Liver (tissue), 9 donors: ENCODE data around the gene FBXL15. TPM values are rescaled to one million over a fixed set of nuclear protein-coding genes. Genes with fewer than 3 reads are reported as not detected.

Experiments
- DNase-seq: peaks from one replicate; pipeline ENCODE4 v3.0.0-alpha.2; 2017; ENCODE audit warnings: low spot score
- H3K27ac ChIP-seq, 2 donors: one replicate each; pipeline ENCODE4 v1.7.0; 2013; ENCODE audit warnings: inconsistent platforms in 2 of 2, low read length in 2 of 2, control low read depth in 1 of 2, low read depth in 1 of 2, mild to moderate bottlenecking in 1 of 2
- H3K27me3 ChIP-seq, 4 donors: one replicate each; pipeline versions ENCODE4 v1.6.1 to v1.7.0; 2013; ENCODE audit warnings: low read length in 3 of 4, inconsistent platforms in 1 of 4, mild to moderate bottlenecking in 1 of 4, moderate library complexity in 1 of 4; ENCODE audit not compliant: control insufficient read depth in 4 of 4, insufficient read depth in 4 of 4
- H3K36me3 ChIP-seq, 4 donors: one replicate each; pipeline versions ENCODE4 v1.6.1 to v1.7.0; 2013; ENCODE audit warnings: low read length in 3 of 4, mild to moderate bottlenecking in 3 of 4, low read depth in 1 of 4, moderate library complexity in 1 of 4; ENCODE audit not compliant: control insufficient read depth in 4 of 4, insufficient read depth in 3 of 4
- H3K4me1 ChIP-seq, 4 donors: one replicate each; pipeline versions ENCODE4 v1.6.1 to v1.7.0; 2013; ENCODE audit warnings: low read length in 3 of 4, mild to moderate bottlenecking in 3 of 4, moderate library complexity in 1 of 4; ENCODE audit not compliant: control insufficient read depth in 4 of 4, insufficient read depth in 4 of 4
- H3K4me3 ChIP-seq, 3 donors: one replicate each; pipeline versions ENCODE4 v1.6.1 to v1.7.0; 2013; ENCODE audit warnings: low read length in 3 of 3, control low read depth in 1 of 3, low read depth in 1 of 3, mild to moderate bottlenecking in 1 of 3
- H3K9ac ChIP-seq, 2 donors: one replicate each; pipeline ENCODE4 v1.7.0; 2013; ENCODE audit warnings: low read length in 2 of 2, mild to moderate bottlenecking in 2 of 2, moderate library complexity in 2 of 2, control low read depth in 1 of 2, low read depth in 1 of 2
- H3K9me3 ChIP-seq, 4 donors: one replicate each; pipeline versions ENCODE4 v1.6.1 to v1.7.0; 2013; ENCODE audit warnings: low read length in 3 of 4; ENCODE audit not compliant: control insufficient read depth in 4 of 4
- ATF3 ChIP-seq: IDR thresholded peaks from 2 replicates; pipeline ENCODE4 v1.6.1; 2016; ENCODE audit warnings: antibody characterized with exemption
- CTCF ChIP-seq: fragments of 150-350 bp; IDR thresholded peaks from 2 replicates; pipeline ENCODE4 v1.5.1; 2017; ENCODE audit warnings: improper control_type of control experiment, low read depth, low read length; ENCODE audit not compliant: missing input control
- EGR1 ChIP-seq, 2 donors: IDR thresholded peaks; 2 replicates each; pipeline ENCODE4 v1.6.1; 2016 to 2018; ENCODE audit warnings: antibody characterized with exemption in 2 of 2, low read depth in 2 of 2
- FOXA1 ChIP-seq: IDR thresholded peaks from 2 replicates; pipeline ENCODE4 v1.6.1; 2016; ENCODE audit warnings: antibody characterized with exemption
- FOXA2 ChIP-seq: IDR thresholded peaks from 2 replicates; pipeline ENCODE4 v1.6.1; 2016; ENCODE audit warnings: antibody characterized with exemption
- GABPA ChIP-seq, 2 donors: IDR thresholded peaks in 1 of 2; conservative IDR thresholded peaks in 1 of 2; 2 replicates each; pipeline ENCODE4 v1.6.1; 2016; ENCODE audit warnings: antibody characterized with exemption in 2 of 2, mild to moderate bottlenecking in 1 of 2, moderate library complexity in 1 of 2
- HNF4A ChIP-seq, 2 donors: conservative IDR thresholded peaks; 2 replicates each; pipeline ENCODE4 v1.6.1; 2016; ENCODE audit warnings: antibody characterized with exemption in 2 of 2, mild to moderate bottlenecking in 2 of 2
- HNF4G ChIP-seq: IDR thresholded peaks from 2 replicates; pipeline ENCODE4 v1.6.1; 2016; ENCODE audit warnings: antibody characterized with exemption
- JUND ChIP-seq, 2 donors: IDR thresholded peaks; 2 replicates each; pipeline ENCODE4 v1.6.1; 2016; ENCODE audit warnings: antibody characterized with exemption in 2 of 2
- NR2F2 ChIP-seq: IDR thresholded peaks from 2 replicates; pipeline ENCODE4 v1.6.1; 2016; ENCODE audit warnings: antibody characterized with exemption
- RAD21 ChIP-seq, 2 donors: IDR thresholded peaks; 2 replicates each; pipeline ENCODE4 v1.6.1; 2016; ENCODE audit warnings: antibody characterized with exemption in 2 of 2, mild to moderate bottlenecking in 2 of 2
- REST ChIP-seq: IDR thresholded peaks from 2 replicates; pipeline ENCODE4 v1.6.1; 2016; ENCODE audit warnings: antibody characterized with exemption, mild to moderate bottlenecking
- RXRA ChIP-seq, 2 donors: IDR thresholded peaks; 2 replicates each; pipeline ENCODE4 v1.6.1; 2017 to 2018; ENCODE audit warnings: antibody characterized with exemption in 2 of 2, mild to moderate bottlenecking in 1 of 2
- SP1 ChIP-seq: IDR thresholded peaks from 2 replicates; pipeline ENCODE4 v1.6.1; 2018; ENCODE audit warnings: antibody characterized with exemption, mild to moderate bottlenecking
- TAF1 ChIP-seq: conservative IDR thresholded peaks from 2 replicates; pipeline ENCODE4 v1.6.1; 2016; ENCODE audit warnings: antibody characterized with exemption, mild to moderate bottlenecking
- YY1 ChIP-seq: IDR thresholded peaks from 2 replicates; pipeline ENCODE4 v1.6.1; 2016; ENCODE audit warnings: antibody characterized with exemption, mild to moderate bottlenecking
- ZBTB33 ChIP-seq: IDR thresholded peaks from 2 replicates; pipeline ENCODE4 v1.6.1; 2016; ENCODE audit warnings: antibody characterized with exemption
- WGBS: extraction: QIAGEN DNeasy Blood & Tissue Kit; methylation state at CpG from one replicate; pipeline ENCODE4 v1.1.7; 2013; 5-methylcytosine and 5-hydroxymethylcytosine counted together
- polyA plus RNA-seq, 2 donors: library from polyadenylated mRNA; stranded (reverse) in 1 of 2; unstranded in 1 of 2; fragments of 200-250 nt in 1 of 2; fragments of >200 nt in 1 of 2; fragmentation: Nextera tagmentation in 1 of 2; extraction: Ambion mirVana in 1 of 2; gene quantifications; one replicate each; pipeline versions ENCODE4 v1.2.1 to v1.2.3, GENCODE V29; 2013 to 2015
- total RNA-seq, 2 donors: library from RNA; depleted of rRNA; stranded (reverse); fragments of >200 nt; gene quantifications; one replicate each; pipeline ENCODE4 v1.2.3, GENCODE V29; 2014
- donor health status: healthy.
- donor health status: healthy.
- donor health status: healthy.
- donor health status: healthy.
- donor health status: healthy.

The FBXL15 gene
- total and polyA plus RNA-seq, 4 donors = 4.4 to 14.4 (median 10.0) TPM

GRCh38 chr10:102389894-102390293 lies 30.7 kb upstream of the FBXL15 start:
- no peak overlapping the region for H3K4me3 ChIP-seq
- TF ChIP-seq ZBTB33 = no peak
- no peak for TF ChIP-seq ATF3
- TF ChIP-seq JUND (IDR thresholded peaks at IDR 0.05) = no peak

GRCh38 chr10:102392306-102392705 lies 28.3 kb upstream of the FBXL15 start:
- TF ChIP-seq EGR1 (IDR thresholded peaks at IDR 0.05; ENCODE audit: low read depth in 2 of 2) (no peak), SP1 (no peak), CTCF (no peak), FOXA1 (no peak), TAF1 (no peak), ZBTB33 (no peak), GABPA (IDR thresholded peaks at IDR 0.05 in 1 of 2, conservative IDR thresholded peaks at IDR 0.05 in 1 of 2) (no peak), FOXA2 (no peak), RAD21 (IDR thresholded peaks at IDR 0.05) (no peak), REST (no peak), HNF4G (no peak), YY1 (no peak), RXRA (IDR thresholded peaks at IDR 0.05) (no peak), NR2F2 (no peak), HNF4A (conservative IDR thresholded peaks at IDR 0.05) (no peak), JUND (IDR thresholded peaks at IDR 0.05) (no peak)

More at GRCh38 chr10:102389894-102390293, 30.7 kb upstream of the FBXL15 start:
- WGBS = 94% methylated on average over 3 of the region's 3 CpGs
- Histone ChIP-seq H3K9me3 (no peaks in the 10 kb centered on the region), H3K27ac (no peak overlapping the region), H3K4me1 (peaks cover 0 to 6% (median 2%) of the 10 kb centered on the region in 4 donors), H3K36me3 (no peaks in the 10 kb centered on the region), H3K27me3 (no peaks in the 10 kb centered on the region), H3K9ac (no peak overlapping the region)
- DNase-seq = no peak

More at GRCh38 chr10:102392306-102392705, 28.3 kb upstream of the FBXL15 start:
- H3K27me3 ChIP-seq = no peaks in the 10 kb centered on the region
- peaks cover 9 to 21% (median 11%) of the 10 kb centered on the region in 4 donors for H3K4me1 ChIP-seq
- no peaks in the 10 kb centered on the region for H3K36me3 ChIP-seq
- no peak overlapping the region for H3K27ac ChIP-seq
- no peak overlapping the region for H3K4me3 ChIP-seq
- no peak for DNase-seq
- no peaks in the 10 kb centered on the region for H3K9me3 ChIP-seq
- 93% methylated on average over 5 of the region's 5 CpGs for WGBS
- H3K9ac ChIP-seq = no peak overlapping the region
